GM21576 (cell line): Measurements from ENCODE around the gene PRKG1.

Experiments
- ATAC-seq: cut with Tn5 transposase; IDR thresholded peaks from one replicate; pipeline ENCODE4 v1.9.1; 2021; ENCODE audit warnings: mild to moderate bottlenecking, moderate library complexity; ENCODE audit not compliant: unreplicated experiment

Gene PRKG1

GRCh38 chr10:52066383-52066782 is 992.1 kb downstream of the PRKG1 start:
- no peak for ATAC-seq

- no peak for ATAC-seq
Measured at GRCh38 chr10:52068485-52068884, 994.2 kb downstream of the PRKG1 start.

- ATAC-seq, result no peak
Measured at GRCh38 chr10:52071814-52072213, 997.5 kb downstream of the PRKG1 start.

- ATAC-seq, result no peak
Measured at GRCh38 chr10:52074505-52075026, 1000.3 kb downstream of the PRKG1 start.

GRCh38 chr10:52077814-52078213 is 1003.5 kb downstream of the PRKG1 start:
- no peak for ATAC-seq

- ATAC-seq, result no peak
Measured at GRCh38 chr10:52078397-52078937, 1004.2 kb downstream of the PRKG1 start.

- no peak for ATAC-seq
Measured at GRCh38 chr10:52082307-52082706, 1008.0 kb downstream of the PRKG1 start.

- no peak for ATAC-seq
Measured at GRCh38 chr10:52083422-52083821, 1009.1 kb downstream of the PRKG1 start.

- no peak for ATAC-seq
Measured at GRCh38 chr10:52092390-52092789, 1018.1 kb downstream of the PRKG1 start.

- ATAC-seq, result no peak
Measured at GRCh38 chr10:52098130-52098529, 1023.8 kb downstream of the PRKG1 start.

GRCh38 chr10:52099026-52099600 is 1024.8 kb downstream of the PRKG1 start:
- ATAC-seq, result no peak

- ATAC-seq, result no peak
Measured at GRCh38 chr10:52100011-52100547, 1025.8 kb downstream of the PRKG1 start.

- ATAC-seq, result no peak
Measured at GRCh38 chr10:52105301-52105700, 1031.0 kb downstream of the PRKG1 start.

GRCh38 chr10:52106011-52106410 is 1031.7 kb downstream of the PRKG1 start:
- no peak for ATAC-seq

GRCh38 chr10:52106899-52107298 is 1032.6 kb downstream of the PRKG1 start:
- no peak for ATAC-seq

GRCh38 chr10:52108236-52108635 is 1033.9 kb downstream of the PRKG1 start:
- no peak for ATAC-seq

GRCh38 chr10:52110576-52110975 is 1036.3 kb downstream of the PRKG1 start:
- ATAC-seq, result no peak

- ATAC-seq, result no peak
Measured at GRCh38 chr10:52111101-52111891, 1037.0 kb downstream of the PRKG1 start.

GRCh38 chr10:52115823-52116222 is 1041.5 kb downstream of the PRKG1 start:
- no peak for ATAC-seq

GRCh38 chr10:52119507-52119906 is 1045.2 kb downstream of the PRKG1 start:
- ATAC-seq, result no peak

- no peak for ATAC-seq
Measured at GRCh38 chr10:52121688-52122087, 1047.4 kb downstream of the PRKG1 start.
